ENCODE results near the gene TBC1D10A. TPM values are rescaled to one million over a fixed set of nuclear protein-coding genes. Genes with fewer than 3 reads are reported as not detected.

The TBC1D10A gene
- total RNA-seq, 6 donors from 2014 or later, result 22.6 to 61.0 (median 36.2) TPM

DNA sequence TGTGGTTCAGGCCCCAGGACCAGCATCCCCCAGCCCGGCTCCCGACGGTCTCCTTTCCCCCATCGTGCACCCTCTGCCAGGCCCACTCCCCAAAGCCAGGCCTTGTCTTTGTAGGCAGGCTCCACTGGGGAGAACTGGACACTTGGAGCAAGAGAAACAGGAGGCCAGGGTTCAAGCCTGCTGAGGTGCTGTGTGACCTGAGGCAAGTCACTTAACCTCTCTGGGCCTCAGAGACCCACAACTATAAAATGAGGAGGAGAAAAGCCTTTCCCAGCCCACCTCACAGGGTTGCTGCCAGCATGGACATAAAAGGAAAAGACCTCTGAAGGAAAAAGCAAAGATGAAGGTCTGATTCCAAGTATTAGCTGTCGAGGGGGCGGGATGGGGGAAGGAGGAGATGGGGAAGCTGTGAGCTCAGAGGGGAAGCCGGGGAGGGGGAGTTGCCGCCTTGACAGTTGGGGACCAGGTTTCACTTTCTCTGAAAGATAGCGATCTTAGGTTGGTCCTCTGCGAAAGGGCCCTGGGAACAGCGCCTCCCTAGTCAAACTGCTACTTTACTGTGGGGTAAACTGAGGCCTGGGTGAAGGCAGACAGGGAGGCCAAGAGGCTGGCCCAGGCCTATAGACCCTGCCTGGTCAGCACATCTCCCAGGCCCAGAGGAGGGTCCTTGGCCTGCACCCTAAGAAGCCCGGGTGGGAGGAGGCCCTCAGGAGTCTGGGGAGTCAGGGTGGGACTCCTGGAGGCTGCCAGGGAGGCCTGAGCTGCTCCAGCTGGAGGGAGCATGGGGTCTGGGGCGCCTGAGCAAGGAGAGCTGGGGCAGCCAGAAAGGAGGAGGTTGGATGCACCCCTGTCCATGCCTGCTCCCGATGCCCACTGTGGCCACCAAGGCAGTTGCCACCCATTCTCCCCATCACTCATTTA, 59.1 kb downstream of the TBC1D10A start:
- TF ChIP-seq, protein P1, sequence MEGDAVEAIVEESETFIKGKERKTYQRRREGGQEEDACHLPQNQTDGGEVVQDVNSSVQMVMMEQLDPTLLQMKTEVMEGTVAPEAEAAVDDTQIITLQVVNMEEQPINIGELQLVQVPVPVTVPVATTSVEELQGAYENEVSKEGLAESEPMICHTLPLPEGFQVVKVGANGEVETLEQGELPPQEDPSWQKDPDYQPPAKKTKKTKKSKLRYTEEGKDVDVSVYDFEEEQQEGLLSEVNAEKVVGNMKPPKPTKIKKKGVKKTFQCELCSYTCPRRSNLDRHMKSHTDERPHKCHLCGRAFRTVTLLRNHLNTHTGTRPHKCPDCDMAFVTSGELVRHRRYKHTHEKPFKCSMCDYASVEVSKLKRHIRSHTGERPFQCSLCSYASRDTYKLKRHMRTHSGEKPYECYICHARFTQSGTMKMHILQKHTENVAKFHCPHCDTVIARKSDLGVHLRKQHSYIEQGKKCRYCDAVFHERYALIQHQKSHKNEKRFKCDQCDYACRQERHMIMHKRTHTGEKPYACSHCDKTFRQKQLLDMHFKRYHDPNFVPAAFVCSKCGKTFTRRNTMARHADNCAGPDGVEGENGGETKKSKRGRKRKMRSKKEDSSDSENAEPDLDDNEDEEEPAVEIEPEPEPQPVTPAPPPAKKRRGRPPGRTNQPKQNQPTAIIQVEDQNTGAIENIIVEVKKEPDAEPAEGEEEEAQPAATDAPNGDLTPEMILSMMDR (IDR thresholded peaks at IDR 0.05), result no peak
- TF ChIP-seq POLR2AphosphoS5 (IDR thresholded peaks at IDR 0.05), result no peak
- TF ChIP-seq POLR2A (IDR thresholded peaks at IDR 0.05), result no peak
- TF ChIP-seq EP300 (IDR thresholded peaks at IDR 0.05), result no peak
- Histone ChIP-seq H3K27me3 (no peaks in the 10 kb centered on the region), H3K27ac (peak overlapping the region; percentile 82 to 95 (median 88)), H3K9me3 (no peaks in the 10 kb centered on the region), H3K36me3 (no peaks in the 10 kb centered on the region), H3K4me1 (peaks cover 7 to 18% (median 9%) of the 10 kb centered on the region in 4 donors), H3K4me3 (peak overlapping the region in 3 of 4 donors; percentile 33 to 52 (median 35))
- DNase-seq (peak in 1 of 2 donors; percentile 61), ATAC-seq (ENCODE audit: low FRiP score in 2 of 2) (no peak)
- WGBS, 2 donors, result 64 to 69% methylated on average over 9 to 14 of the region's 14 CpGs

DNA sequence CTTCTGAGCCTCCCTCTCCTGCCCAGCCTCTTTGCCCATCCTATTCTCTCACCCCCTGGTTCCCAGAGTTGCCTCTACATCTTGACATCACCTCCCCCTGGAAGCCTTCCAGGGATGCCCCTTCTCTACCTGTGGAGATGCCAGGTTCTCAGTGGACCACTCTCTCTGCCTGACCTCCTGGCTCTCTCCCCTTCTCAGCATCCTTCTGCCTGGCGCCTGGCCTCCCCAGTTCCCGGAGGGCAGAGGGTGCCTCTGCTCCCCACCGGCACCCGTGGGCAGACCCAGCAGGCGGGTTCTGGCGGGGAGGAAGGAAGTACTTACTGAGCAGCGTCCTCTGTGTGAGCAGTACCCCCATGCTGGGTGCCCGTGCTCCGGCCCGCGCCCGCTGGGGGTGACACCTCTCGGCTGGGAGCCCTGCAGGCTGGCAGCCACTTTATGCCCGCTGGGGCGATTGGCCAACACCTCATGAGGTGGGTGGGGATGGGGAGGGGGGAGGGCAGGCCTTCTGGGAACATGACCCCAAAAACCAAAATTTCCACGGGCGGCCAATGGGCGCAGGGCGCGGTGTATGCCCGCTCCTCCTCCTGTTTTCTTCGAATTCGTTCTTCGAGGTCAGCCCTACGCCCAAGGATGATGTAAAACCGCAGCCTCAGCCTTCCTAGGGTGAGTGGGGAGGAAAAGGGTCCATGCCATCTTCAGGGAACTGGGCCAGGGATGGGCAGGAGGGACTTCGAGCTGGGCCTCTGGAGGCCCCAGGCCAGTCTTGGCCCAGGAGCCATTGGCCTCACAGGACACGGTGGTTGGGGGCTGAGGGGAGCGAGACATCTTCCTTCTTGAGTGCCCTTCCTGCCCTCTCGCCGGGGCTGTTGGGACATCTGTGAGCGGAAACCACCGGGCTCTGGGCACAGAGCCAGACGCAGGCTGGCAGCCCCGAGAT, 60.0 kb downstream of the TBC1D10A start, which contains the start of gene OSM:
Gene OSM, minus strand, starts transcription at position 407 of the 937 bp plus-strand sequence. Its CDS starts 52 bp downstream, at position 355.
- Histone ChIP-seq H3K4me1 (peaks cover 7 to 18% (median 9%) of the 10 kb centered on the region in 4 donors), H3K4me3 (peak within 1 kb of the TSS in 3 of 4 donors; percentile 33 to 52 (median 35)), H3K36me3 (no peaks in the 10 kb centered on the region), H3K27me3 (no peaks in the 10 kb centered on the region), H3K27ac (peak within 1 kb of the TSS; percentile 82 to 95 (median 88)), H3K9me3 (no peaks in the 10 kb centered on the region)
- 43 to 66% methylated on average over 20 to 35 of the region's 35 CpGs for WGBS, 2 donors
- peak; percentile 65 to 74 for TF ChIP-seq POLR2AphosphoS5 (IDR thresholded peaks at IDR 0.05)
- peak in 1 of 4 donors; percentile 46 for TF ChIP-seq POLR2A (IDR thresholded peaks at IDR 0.05)
- TF ChIP-seq, protein P1 (IDR thresholded peaks at IDR 0.05), result no peak
- ATAC-seq (ENCODE audit: low FRiP score in 2 of 2) (peak; percentile 50), DNase-seq (peak; percentile 89 to 90)

DNA sequence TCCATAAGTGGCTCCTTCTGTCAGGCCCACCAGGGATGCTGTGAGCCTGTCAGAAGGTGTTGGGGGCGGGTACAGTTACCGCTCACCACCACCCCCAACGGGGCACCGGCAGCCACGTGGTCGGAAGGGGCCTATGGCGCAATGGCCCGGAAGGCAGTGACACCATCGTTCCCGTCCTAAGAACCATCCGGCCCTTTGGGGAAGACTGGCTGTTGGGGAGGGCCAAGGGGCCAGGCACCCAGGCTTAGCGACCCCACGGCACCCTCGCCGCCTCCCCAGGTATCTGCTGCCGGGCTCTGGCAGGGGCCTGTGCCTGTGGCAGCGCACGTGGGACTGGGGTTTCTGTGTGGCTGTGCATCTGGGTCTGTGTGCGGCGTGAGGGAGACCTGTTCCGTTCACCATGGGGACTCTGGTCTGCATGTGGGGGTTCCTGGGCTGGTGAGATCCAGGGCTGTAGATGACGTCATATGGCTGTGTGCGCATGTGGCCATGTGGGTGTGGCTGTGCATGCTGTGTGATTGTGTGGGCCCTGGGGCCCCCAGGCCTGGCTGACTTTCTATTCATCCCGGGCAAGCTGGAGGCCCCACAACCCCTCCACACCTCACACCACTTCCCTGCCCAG, 60.8 kb downstream of the TBC1D10A start:
- peak in 1 of 4 donors; percentile 14 for TF ChIP-seq EP300 (IDR thresholded peaks at IDR 0.05)
- peak; percentile 82 to 90 for TF ChIP-seq POLR2AphosphoS5 (IDR thresholded peaks at IDR 0.05)
- TF ChIP-seq POLR2A (IDR thresholded peaks at IDR 0.05), result peak; percentile 21 to 84 (median 45)
- TF ChIP-seq, protein P1 (IDR thresholded peaks at IDR 0.05), result no peak
- Histone ChIP-seq H3K27me3 (no peaks in the 10 kb centered on the region), H3K36me3 (no peaks in the 10 kb centered on the region), H3K4me3 (peak overlapping the region in 3 of 4 donors; percentile 33 to 52 (median 35)), H3K4me1 (peaks cover 3 to 18% (median 9%) of the 10 kb centered on the region in 4 donors), H3K9me3 (no peaks in the 10 kb centered on the region), H3K27ac (peak overlapping the region; percentile 82 to 95 (median 88))
- peak; percentile 79 to 92 for DNase-seq
- WGBS, 2 donors, result 55 to 70% methylated on average over 7 to 13 of the region's 24 CpGs
- ATAC-seq (ENCODE audit: low FRiP score in 2 of 2), result peak; percentile 47 to 63

DNA sequence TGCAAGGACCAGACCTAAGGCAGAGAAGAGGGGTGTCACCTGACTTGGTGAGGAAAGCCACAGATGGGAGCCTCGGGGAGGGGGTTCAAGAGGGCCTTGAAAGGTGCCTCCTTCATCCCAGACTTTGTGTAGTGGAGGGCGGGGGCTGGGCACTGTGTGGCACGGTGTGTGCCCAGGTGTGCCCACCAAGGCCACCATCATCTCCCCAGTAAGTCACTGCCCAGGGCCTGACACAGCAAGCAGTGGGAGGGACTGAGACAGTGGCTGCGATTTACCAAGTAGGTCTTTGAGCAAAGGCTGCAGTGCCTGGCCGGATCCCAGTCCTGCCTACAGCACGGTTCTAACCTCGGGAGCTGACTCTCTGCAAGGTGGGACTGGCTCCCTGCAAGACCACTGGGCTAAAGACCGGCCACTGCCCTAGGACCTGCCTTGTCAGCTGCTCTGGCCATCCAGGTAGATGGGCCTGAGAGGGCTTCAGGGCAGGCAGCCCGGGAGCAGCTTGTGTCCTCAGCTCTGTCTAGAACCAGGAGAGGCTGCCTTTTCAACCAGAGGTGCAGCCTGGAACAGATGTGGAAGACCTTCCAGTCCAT, 61.5 kb downstream of the TBC1D10A start:
- TF ChIP-seq, protein P1 (IDR thresholded peaks at IDR 0.05), result no peak
- no peak for TF ChIP-seq POLR2AphosphoS5 (IDR thresholded peaks at IDR 0.05)
- no peak for TF ChIP-seq POLR2A (IDR thresholded peaks at IDR 0.05)
- no peak for TF ChIP-seq EP300 (IDR thresholded peaks at IDR 0.05)
- peak overlapping the region in 3 of 4 donors; percentile 33 to 52 (median 35) for H3K4me3 ChIP-seq
- no peaks in the 10 kb centered on the region for H3K27me3 ChIP-seq
- no peak for ATAC-seq (ENCODE audit: low FRiP score in 2 of 2)
- no peak for DNase-seq
- H3K9me3 ChIP-seq, result no peaks in the 10 kb centered on the region
- H3K27ac ChIP-seq, result peak overlapping the region; percentile 82 to 95 (median 88)
- H3K36me3 ChIP-seq, result no peaks in the 10 kb centered on the region
- WGBS, 2 donors, result 67 to 85% methylated on average over 2 to 9 of the region's 9 CpGs
- H3K4me1 ChIP-seq, result peaks cover 3 to 18% (median 9%) of the 10 kb centered on the region in 4 donors
